ENCODE data around the gene MAN1A1. TPM values are rescaled to one million over a fixed set of nuclear protein-coding genes. Genes with fewer than 3 reads are reported as not detected.

MAN1A1 gene
- total and polyA plus RNA-seq, 2 of the 8 experiments (the other 6 are each of a cell fraction or from before 2014, with no cell fraction given) = 1.8 to 5.4 TPM

DNA sequence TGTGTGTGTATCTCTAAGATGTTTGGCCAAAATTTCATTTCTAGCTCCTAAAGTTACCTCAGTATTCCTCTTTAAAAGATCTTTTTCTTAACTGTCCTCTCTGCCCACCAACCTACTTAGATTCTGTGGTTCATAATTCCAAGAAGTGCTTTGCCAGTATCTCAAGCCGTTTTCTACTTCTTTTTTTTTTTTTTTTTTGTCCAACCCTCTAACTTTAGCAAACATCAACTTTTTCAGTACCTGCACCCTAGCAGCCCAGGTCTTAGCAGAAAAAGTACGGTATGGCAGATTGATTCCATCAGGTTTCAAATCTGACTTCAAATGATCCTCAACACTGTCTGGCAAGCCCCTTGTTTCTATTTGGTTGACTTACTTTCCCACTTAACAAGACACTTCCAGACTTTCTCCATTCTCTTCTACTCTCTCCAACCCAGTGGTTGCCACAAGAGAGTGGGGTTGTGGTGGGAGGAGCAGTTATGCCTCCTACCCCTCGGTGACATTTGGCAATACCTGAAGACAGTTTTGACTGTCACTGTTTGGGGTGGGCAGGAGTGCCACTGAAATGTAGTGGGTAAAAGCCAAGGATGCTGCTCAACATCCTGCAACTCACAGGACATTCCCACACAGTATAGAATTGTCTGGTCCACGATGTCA, 10.8 kb upstream of the MAN1A1 start:
- H3K4ac ChIP-seq (replicated peaks; ENCODE audit: insufficient read length, low read depth, low read length) = no peak overlapping the region
- H3K9ac ChIP-seq (replicated peaks in 1 of 4; ENCODE audit: extremely low read depth in 1 of 4, low read depth in 3 of 4, low read length in 3 of 4) = no peak overlapping the region; a peak in 1 of 7 replicates
- TF ChIP-seq SUZ12 (IDR thresholded peaks at IDR 0.05; ENCODE audit: low read length) = no peak
- no peak for TF ChIP-seq TCF12 (IDR thresholded peaks at IDR 0.05; ENCODE audit: low read depth, low read length)
- no peak for TF ChIP-seq SIN3A (conservative IDR thresholded peaks at IDR 0.05 in 1 of 2, IDR thresholded peaks at IDR 0.05 in 1 of 2; ENCODE audit: low read depth in 1 of 2, low read length in 2 of 2)
- TF ChIP-seq, protein P1, sequence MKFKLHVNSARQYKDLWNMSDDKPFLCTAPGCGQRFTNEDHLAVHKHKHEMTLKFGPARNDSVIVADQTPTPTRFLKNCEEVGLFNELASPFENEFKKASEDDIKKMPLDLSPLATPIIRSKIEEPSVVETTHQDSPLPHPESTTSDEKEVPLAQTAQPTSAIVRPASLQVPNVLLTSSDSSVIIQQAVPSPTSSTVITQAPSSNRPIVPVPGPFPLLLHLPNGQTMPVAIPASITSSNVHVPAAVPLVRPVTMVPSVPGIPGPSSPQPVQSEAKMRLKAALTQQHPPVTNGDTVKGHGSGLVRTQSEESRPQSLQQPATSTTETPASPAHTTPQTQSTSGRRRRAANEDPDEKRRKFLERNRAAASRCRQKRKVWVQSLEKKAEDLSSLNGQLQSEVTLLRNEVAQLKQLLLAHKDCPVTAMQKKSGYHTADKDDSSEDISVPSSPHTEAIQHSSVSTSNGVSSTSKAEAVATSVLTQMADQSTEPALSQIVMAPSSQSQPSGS (IDR thresholded peaks at IDR 0.05; ENCODE audit: low read length) = no peak
- TF ChIP-seq SAP30 (IDR thresholded peaks at IDR 0.05; ENCODE audit: insufficient read depth, insufficient replicate concordance, low read length) = no peak
- no peak for TF ChIP-seq SP4 (IDR thresholded peaks at IDR 0.05; ENCODE audit: low read length)
- no peak for TF ChIP-seq EP300 (IDR thresholded peaks at IDR 0.05; ENCODE audit: borderline replicate concordance in 1 of 2, low read depth in 2 of 2, low read length in 2 of 2)
- TF ChIP-seq KDM4A (IDR thresholded peaks at IDR 0.05; ENCODE audit: low read depth, low read length, severe bottlenecking) = no peak
- no peak for TF ChIP-seq MAFK (IDR thresholded peaks at IDR 0.05; ENCODE audit: low read depth, low read length)
- no peak for TF ChIP-seq JUN (IDR thresholded peaks at IDR 0.05; ENCODE audit: low read depth, low read length)
- CTCF ChIA-PET (ENCODE audit: partially characterized antibody) = no interaction called here
- no peak overlapping the region for H3K56ac ChIP-seq (replicated peaks; ENCODE audit: insufficient read length, low read depth, low read length)
- no peak overlapping the region for H2BK20ac ChIP-seq (ENCODE audit: low read length)
- no peak overlapping the region for H2BK15ac ChIP-seq (ENCODE audit: low read length)
- H3K18ac ChIP-seq (ENCODE audit: extremely low read depth, low read length) = no peak overlapping the region
- no peaks in the 10 kb centered on the region for H3K27me3 ChIP-seq (replicated peaks in 1 of 4; ENCODE audit: control insufficient read depth in 3 of 4, extremely low read depth in 1 of 4, insufficient read depth in 3 of 4, low read length in 3 of 4)
- H2BK120ac ChIP-seq (replicated peaks; ENCODE audit: low read depth, low read length) = no peak overlapping the region
- H4K20me1 ChIP-seq (replicated peaks in 1 of 2; ENCODE audit: control insufficient read depth in 1 of 2, insufficient read depth in 2 of 2, low read length in 2 of 2) = no peaks in the 10 kb centered on the region
- H2BK5ac ChIP-seq (ENCODE audit: low read depth, low read length) = no peak overlapping the region
- H4K91ac ChIP-seq (replicated peaks; ENCODE audit: insufficient read length, low read length) = no peak overlapping the region
- no peak overlapping the region for H2AFZ ChIP-seq (ENCODE audit: low read length)
- H2BK12ac ChIP-seq (ENCODE audit: low read depth, low read length) = no peak overlapping the region
- H3K36me3 ChIP-seq (ENCODE audit: control insufficient read depth in 2 of 4, insufficient read depth in 4 of 4, low read length in 3 of 4) = no peaks in the 10 kb centered on the region
- no peak overlapping the region for H3K14ac ChIP-seq (ENCODE audit: insufficient read length)
- no peaks in the 10 kb centered on the region for H3K23me2 ChIP-seq (ENCODE audit: low read depth, low read length)
- H3K79me2 ChIP-seq (ENCODE audit: control insufficient read depth in 1 of 2, insufficient read depth in 2 of 2, low read length in 2 of 2) = no peaks in the 10 kb centered on the region
- WGBS, 2 experiments (ENCODE audit: extremely low coverage in 1 of 2, insufficient coverage in 1 of 2, insufficient read length in 1 of 2, insufficient replicate concordance in 2 of 2, low coverage in 1 of 2, low lambda C conversion rate in 2 of 2, missing lambda C conversion rate in 1 of 2) = 87% methylated on average over 4 of the region's 4 CpGs; no CpG with 5 or more reads in 1 of the 2 experiments
- H3K9me3 ChIP-seq (ENCODE audit: insufficient read depth in 2 of 2, low read depth in 1 of 2, low read length in 1 of 2) = no peaks in the 10 kb centered on the region
- H3K27ac ChIP-seq (ENCODE audit: low read depth, low read length) = no peak overlapping the region
- H3K4me1 ChIP-seq (replicated peaks in 1 of 4; ENCODE audit: control insufficient read depth in 3 of 4, insufficient read depth in 4 of 4, low read length in 3 of 4) = no peaks in the 10 kb centered on the region
- no peaks in the 10 kb centered on the region for H3K79me1 ChIP-seq (ENCODE audit: low read depth, low read length)
- POLR2A ChIA-PET (ENCODE audit: partially characterized antibody) = no interaction called here
- no peak overlapping the region for H3K23ac ChIP-seq (ENCODE audit: insufficient read length)
- H3K4me3 ChIP-seq (ENCODE audit: extremely low read depth in 1 of 4, insufficient read depth in 2 of 4, low read depth in 3 of 4, low read length in 4 of 4) = no peak overlapping the region
- H4K5ac ChIP-seq (ENCODE audit: insufficient read length, low read depth, low read length) = no peak overlapping the region
- H2AK5ac ChIP-seq (ENCODE audit: low read depth, low read length) = no peak overlapping the region
- no peak for FAIRE-seq
- no peak overlapping the region for H4K8ac ChIP-seq (ENCODE audit: extremely low read depth, insufficient read depth, low read length)
- H3K4me2 ChIP-seq (ENCODE audit: insufficient read depth in 1 of 2, low read depth in 2 of 2, low read length in 2 of 2) = no peak overlapping the region
- DNase-seq (ENCODE audit: low read depth in 1 of 2, low spot score in 2 of 2) = no peak
